GM21576 (cell line): ENCODE measurements around the gene ADCY9.
"Not testable (repeated sequence)": the region's sequence is repeated elsewhere in the genome, so short reads cannot be mapped to it uniquely, and the experiment has no call there.

ENCODE experiments used
- ATAC-seq: cut with Tn5 transposase; IDR thresholded peaks from one replicate; pipeline ENCODE4 v1.9.1; 2021; ENCODE audit warnings: mild to moderate bottlenecking, moderate library complexity; ENCODE audit not compliant: unreplicated experiment

ADCY9 gene

GRCh38 chr16:3954411-3954921, 161.8 kb downstream of the ADCY9 start:
- no peak for ATAC-seq

DNA sequence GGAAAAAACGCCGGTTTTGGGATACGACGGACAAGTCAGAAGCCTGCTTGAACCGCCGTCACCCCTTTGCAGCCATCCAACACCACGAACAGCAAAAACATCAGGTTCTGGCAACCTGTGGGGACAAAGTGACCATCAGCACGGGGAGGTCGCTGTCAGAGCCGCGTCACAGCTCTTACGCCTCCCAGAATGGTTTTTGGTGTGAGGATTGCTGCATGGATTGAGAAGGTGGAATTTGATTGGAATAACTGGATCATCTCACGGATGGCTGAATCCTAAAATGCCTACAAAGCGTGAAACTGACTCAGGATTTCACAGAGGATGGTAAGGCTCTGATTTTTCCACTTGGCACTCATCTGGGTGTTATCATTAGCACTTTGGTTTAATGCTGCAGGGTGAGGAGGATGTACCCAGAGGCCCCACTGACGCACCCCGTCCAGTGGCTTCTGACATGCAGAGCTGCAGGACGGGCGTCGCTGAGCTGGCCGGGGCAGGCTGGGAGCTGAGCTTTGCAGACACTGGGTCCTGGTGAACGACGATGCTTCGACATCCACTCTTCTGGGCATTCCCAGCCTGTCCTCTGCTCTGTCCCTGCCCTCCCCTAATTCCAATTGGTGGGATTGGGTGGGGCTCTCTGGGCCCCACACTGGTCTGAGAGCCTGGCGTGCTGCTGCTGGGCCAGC, 162.4 kb downstream of the ADCY9 start:
- ATAC-seq = no peak

DNA sequence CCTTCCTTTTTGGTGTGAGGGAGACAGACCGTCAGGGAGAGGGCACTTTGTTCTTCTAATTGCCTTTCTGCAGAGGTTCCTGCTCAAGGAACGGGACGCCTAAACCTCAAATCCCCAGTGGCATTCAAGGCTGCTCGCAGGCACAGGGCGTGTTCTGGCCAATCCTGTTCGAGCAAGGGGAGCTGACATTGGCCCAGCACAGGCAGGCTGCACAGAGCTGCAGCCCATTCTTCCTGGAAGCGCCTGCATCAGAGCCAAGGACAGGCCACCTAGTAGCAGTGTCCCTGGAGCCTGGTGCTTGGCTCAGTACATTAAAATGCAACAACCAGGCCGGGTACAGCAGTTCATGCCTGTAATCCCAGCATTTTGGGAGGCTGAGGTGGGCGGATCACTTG, 163.5 kb downstream of the ADCY9 start:
- no peak for ATAC-seq

DNA sequence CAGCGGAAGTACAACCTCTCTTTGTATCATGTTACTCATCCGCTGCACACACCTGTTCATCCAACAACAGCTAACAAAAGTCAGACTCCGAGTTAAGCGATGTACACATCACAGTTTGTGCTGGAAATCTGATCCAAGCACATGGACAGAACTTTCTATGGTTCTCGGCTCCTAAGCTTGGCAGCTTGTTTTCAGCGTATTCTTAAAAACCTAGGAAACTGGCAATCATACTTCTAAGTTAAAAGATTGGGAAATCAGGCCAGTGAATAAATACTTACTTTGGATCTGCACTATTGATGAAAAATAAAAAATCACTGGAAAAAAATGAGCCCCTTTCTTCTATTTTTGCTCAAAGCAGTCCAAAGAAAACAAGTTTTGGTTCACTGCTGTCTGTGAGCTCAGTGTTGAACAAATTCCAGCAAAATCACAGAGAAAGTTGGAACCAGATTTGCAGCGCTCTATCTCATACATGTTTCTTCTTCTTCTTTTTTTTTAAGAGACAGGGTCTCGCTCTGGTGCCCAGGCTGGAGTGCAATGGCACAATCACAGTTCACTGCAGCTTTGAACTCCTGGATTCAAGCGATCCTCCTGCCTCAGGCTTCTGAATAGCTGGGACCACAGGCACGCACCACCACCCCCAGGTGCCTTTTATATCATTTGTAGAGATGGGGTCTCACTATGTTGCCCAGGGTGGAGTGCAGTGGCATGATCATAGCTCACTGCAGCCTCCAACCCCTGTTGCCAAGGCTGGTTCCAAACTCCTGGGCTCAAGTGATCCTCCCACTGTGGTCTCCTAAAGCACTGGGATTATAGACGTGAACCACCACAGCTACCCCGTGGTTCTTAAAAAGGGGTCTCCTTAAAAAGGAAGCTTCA, 164.1 kb downstream of the ADCY9 start:
- ATAC-seq = no peak

DNA sequence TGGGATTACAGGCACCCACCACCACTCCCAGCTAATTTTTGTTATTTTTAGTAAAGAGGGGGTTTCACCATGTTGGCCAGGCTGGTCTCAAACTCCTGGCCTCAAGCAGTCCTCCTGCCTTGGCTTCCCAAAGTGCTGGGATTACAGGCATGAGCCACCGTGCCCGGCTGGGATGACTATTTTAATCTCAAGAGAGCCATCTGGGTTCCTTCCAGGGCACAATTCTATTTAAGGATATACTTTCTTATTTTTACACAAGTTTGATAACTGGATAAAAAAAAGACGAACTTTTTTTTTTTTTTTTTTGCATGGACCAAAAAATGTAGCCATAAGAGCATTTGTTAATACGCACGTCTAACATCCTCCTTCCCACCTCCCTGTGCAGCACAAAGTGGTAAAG, 164.9 kb downstream of the ADCY9 start:
- ATAC-seq = not testable (repeated sequence)

DNA sequence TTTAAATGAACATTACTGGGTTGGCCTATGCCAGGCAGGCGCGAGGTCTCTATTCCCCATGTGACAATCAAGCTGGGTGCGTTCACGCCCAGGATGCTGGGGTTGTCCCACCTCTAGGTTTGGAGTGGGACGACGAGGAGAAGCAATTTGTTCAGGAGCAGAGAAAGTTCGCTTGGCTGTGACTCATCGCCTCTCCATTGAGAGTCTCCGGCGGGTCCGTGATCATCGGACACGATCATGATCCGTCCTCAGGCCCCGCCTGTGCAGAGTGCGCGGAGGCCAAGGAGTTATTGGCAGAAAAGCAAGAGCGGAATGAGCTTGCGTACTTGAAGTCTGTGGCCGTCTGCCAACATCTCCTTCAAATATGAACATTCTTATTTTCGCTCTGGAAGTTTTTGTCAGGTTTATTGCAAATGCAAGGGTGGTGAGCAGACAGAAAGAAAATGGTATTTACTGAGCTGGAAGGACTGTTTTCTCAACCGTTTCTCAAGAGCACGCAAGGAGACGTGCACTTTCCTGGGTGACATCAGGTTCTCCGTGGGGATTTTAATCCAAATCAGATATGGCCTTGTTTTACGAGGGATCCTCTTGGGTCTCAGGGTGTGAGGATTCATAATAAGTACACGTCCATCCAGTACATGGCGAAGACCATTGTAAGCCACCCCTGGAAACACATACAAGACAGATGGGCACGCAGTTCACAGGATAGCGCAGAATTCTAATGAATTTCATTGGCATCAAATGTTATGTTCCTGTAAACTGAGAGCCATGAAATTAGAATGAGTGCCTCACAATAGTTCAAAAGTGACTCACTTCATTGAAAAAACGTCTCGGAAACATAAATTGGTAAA, 165.7 kb downstream of the ADCY9 start:
- no peak for ATAC-seq

DNA sequence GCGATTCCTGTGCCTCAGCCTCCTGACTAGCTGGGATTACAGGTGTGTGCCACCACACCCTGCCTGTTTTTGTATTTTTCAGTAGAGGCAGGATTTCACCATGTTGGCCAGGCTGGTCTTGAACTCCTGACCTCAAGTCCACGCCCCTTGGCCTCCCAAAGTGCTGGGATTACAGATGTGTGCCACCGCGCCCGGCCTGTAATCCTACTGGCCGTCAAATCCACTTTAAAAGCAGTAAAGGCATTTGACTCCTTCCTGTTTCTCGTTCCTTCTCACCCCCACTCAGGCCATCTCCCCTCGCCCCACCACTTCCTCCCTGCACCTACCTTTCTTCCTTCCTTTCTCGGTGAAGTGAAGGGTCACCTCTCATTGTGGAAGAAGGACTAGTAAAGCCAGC, 166.3 kb downstream of the ADCY9 start:
- ATAC-seq = no peak

DNA sequence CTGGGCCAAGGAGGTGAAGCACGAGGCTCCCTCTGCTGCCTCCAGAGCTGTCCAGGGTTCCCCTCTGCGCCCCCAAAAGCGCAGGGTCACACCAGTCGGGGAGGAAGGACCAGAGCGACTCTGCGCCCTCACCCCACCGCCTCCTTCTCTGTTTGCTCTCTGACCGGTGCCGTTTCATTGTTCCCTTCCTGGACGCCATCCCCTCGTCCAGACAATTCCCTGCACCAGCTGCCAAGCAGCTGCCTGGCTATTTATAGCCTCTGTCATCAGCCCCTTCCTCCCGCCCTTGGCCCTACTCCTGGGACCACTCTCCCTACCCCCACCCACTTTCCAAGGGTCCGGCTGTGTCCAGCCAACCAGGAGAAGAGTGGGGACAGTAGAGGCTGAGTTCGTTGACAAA, 167.0 kb downstream of the ADCY9 start:
- no peak for ATAC-seq

DNA sequence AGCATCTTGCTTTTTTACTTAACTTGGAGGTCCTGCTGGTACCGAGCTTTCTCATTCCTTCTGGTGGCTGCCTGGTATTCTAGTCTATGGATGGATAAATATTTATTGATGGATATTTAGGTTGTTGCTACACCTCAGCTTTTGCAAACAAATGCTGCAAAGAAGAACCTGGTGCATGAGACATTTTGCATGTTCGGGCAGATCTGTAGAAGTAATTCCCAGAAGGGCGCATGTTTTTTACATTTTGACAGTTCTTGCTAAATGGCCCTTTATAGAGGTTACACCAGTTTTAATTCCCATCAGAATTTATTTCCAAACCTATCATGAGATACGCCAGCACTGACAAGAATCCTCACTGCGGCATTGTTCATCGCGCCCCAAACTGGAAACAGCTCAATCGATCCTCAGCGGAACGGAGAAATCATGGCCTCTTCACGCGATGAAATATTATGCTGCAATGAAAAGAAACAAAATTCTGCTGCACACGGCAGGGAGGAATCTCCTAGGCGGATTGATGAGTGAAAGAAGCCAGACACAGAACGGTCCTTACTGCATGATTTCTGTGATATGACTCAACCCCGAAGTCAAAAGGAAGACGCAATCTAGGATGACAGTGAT, 167.8 kb downstream of the ADCY9 start:
- ATAC-seq = no peak

GRCh38 chr16:3946604-3947180, 169.6 kb downstream of the ADCY9 start:
- no peak for ATAC-seq

- ATAC-seq = no peak
Observed at GRCh38 chr16:3945751-3946603, 170.3 kb downstream of the ADCY9 start.

DNA sequence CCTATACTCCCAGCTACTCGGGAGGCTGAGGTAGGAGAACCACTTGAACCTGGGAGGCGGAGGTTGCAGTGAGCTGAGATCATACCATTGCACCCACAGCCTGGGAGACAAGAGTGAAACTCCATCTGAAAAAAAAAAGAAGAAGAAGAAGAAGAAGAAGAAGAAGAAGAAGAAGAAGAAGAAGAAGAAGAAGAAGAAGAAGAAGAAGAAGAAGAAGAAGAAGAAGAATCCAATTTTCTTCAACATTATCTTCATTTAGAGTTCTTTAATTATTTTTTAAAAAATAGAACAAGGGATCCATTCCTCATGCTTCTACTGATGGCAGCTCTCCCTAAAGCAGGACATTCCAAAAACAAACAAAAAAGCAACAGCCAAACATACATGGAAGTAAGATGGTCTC, 171.8 kb downstream of the ADCY9 start:
- not testable (repeated sequence) for ATAC-seq

DNA sequence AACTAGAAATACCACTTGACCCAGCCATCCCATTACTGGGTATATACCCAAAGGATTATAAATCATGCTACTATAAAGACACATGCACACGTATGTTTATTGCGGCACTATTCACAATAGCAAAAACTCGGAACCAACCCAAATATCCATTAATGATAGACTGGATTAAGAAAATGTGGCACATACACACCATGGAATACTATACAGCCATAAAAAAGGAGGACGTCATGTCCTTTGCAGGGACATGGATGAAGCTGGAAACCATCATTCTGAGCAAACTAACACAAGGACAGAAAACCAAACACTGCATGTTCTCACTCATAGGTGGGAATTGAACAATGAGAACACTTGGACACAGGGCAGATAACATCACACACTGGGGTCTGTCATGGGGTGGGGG, 174.1 kb downstream of the ADCY9 start:
- ATAC-seq = not testable (repeated sequence)

DNA sequence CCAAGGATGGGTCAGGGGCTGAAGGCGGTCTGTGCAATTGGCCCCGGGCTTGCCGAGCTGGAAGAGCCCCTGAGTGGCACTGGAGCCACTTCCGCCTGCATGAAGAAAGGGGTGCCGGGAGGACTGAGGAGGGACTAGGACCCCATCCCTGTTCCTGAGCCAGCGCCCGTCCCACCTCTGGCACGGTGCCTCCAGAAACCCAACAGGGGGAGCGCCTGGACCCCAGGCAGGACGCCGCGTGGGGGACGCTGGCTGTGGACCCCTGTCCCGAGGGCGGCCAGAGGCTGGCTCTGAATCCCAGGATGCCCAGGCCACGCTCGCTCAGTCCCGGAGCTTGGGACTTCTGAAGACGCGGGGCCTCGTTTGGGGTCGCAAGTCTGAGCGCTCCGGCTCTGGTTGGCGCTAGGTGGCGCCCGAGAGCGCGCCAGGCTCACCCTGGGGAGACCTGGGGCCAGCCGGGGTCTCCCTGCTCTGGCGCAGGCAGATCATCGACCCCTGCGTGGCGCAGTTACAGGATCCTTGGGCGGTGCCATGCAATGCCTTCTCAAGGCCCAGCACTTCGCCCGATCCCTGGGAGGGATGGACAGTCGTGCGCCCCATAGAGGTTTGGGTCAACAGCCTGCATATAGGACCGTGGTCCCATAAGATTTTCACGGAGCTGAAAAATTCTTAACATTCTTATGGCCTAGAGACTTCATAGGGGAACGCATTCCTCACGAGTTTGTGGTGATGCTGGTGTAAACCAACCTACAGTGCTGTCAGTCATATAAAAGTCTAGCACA, 177.2 kb downstream of the ADCY9 start:
- ATAC-seq = no peak

- ATAC-seq = no peak
Observed at GRCh38 chr16:3938471-3938842, 177.8 kb downstream of the ADCY9 start.

DNA sequence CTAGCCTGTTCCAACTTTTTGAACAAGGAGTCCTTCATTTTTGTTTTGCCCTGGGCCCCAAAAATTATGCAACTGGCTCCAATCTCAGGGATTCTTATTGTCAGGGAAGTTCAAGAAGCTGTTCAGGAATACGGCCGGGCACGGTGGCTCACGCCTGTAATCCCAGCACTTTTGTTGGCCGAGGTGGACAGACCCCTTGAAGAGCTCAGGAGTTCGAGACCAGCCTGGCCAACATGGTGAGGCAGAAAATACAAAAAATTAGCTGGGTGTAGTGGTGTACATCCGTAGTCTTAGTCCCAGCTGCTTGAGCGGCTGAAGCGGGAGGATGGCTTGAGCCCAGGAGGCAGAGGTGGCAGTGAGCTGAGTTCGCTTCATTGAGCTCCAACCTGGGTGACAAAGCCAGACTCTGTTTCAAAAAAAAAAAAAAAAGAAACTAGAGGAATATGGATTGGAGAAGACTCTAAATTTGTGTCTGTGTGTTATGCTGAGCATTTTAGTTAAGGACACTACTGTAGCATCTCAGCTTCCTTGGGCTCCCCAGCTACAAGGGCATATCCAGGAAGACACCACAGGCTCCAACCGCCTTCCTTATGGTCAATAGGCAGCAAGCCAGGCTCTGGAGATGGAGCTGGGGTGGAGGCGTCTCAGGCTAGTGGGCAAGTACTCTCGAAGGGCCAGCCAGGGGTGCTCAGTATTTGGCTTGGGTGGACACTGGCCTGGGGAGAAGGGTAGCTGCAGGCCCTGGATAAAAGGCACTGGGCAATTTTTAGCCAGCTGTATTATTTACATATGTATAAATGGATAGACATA, 179.0 kb downstream of the ADCY9 start:
- ATAC-seq = no peak

- no peak for ATAC-seq
Observed at GRCh38 chr16:3935921-3936320, 180.3 kb downstream of the ADCY9 start.
